Endothelial cell of umbilical vein (primary cell): ENCODE measurements around the gene SMAP1. TPM values are rescaled to one million over a fixed set of nuclear protein-coding genes. Genes with fewer than 3 reads are reported as not detected.

Experiments used
- BruUV-seq: library from RNA; stranded (reverse); fragments of 400-500 nt; replicated peaks from 2 replicates; lab custom pipeline; 2021; lab: Mats Ljungman, UMichigan
- CTCF ChIA-PET: fragments of 300-600, 350-600 bp; sonication (Branson Sonifier 250); formaldehyde crosslinking; loops from one replicate; lab custom pipeline; 2021; ENCODE audit warnings: antibody characterized with exemption, inconsistent platforms; lab: Charles Lee
- POLR2A ChIA-PET: fragments of 300-600, 350-600 bp; sonication (Branson Sonifier 250); formaldehyde crosslinking; loops from one replicate; lab custom pipeline; 2021; ENCODE audit warnings: antibody characterized with exemption, inconsistent platforms; lab: Charles Lee
- DNase-seq: peaks from one replicate; pipeline ENCODE4 v3.0.0-alpha.2; 2011; ENCODE audit warnings: low read depth, low spot score
- FAIRE-seq: peaks from 2 replicates; lab custom pipeline; 2011; peaks lifted over from hg19 to GRCh38; lab: Jason Lieb, UNC
- H2AFZ ChIP-seq: 2 replicates; pipeline ENCODE4 v1.6.0; 2012; ENCODE audit warnings: low read depth, low read length, control low read depth, inconsistent platforms
- H3K27ac ChIP-seq: 2 replicates; pipeline ENCODE4 v1.5.1; 2011; ENCODE audit warnings: low read depth, mild to moderate bottlenecking, control low read depth, low read length, moderate library complexity; ENCODE audit not compliant: insufficient read depth
- H3K27me3 ChIP-seq, 2 experiments: 2 replicates each; pipeline versions ENCODE4 v1.6.0 to v1.6.1; 2011; ENCODE audit warnings: low read length in 2 of 2, mixed read lengths in 1 of 2; ENCODE audit not compliant: control insufficient read depth in 2 of 2, insufficient read depth in 2 of 2
- H3K36me3 ChIP-seq, 2 experiments: 2 replicates in 1 of 2; 3 replicates in 1 of 2; pipeline ENCODE4 v1.5.1; 2011; ENCODE audit warnings: low read length in 2 of 2, mild to moderate bottlenecking in 1 of 2, moderate library complexity in 1 of 2; ENCODE audit not compliant: control insufficient read depth in 2 of 2, insufficient read depth in 2 of 2; ENCODE audit errors: extremely low read depth in 1 of 2
- H3K4me1 ChIP-seq: 3 replicates; pipeline ENCODE4 v1.5.1; 2011; ENCODE audit warnings: mild to moderate bottlenecking, low read length; ENCODE audit not compliant: control insufficient read depth, insufficient read depth; ENCODE audit errors: extremely low read depth
- H3K4me2 ChIP-seq: 2 replicates; pipeline ENCODE4 v1.6.1; 2011; ENCODE audit warnings: low read length, control low read depth, mixed read lengths; ENCODE audit not compliant: insufficient read depth
- H3K4me3 ChIP-seq, 3 experiments: fragments of 200-600 bp in 1 of 3; sonication (generic), shearing (Covaris generic) in 1 of 3; replicated peaks in 1 of 3; 2 replicates each; pipeline ENCODE4 v1.5.1; 2011 to 2016; ENCODE audit warnings: control low read depth in 3 of 3, low read length in 3 of 3, mild to moderate bottlenecking in 2 of 3, inconsistent platforms in 1 of 3, low read depth in 1 of 3, moderate library complexity in 1 of 3; ENCODE audit not compliant: insufficient read depth in 1 of 3
- H3K79me2 ChIP-seq: 2 replicates; pipeline ENCODE4 v1.6.0; 2012; ENCODE audit warnings: low read length, inconsistent platforms; ENCODE audit not compliant: control insufficient read depth, insufficient read depth
- H3K9ac ChIP-seq: replicated peaks from 2 replicates; pipeline ENCODE3; 2011; ENCODE audit warnings: low read length, control low read depth; ENCODE audit not compliant: insufficient read depth; ENCODE audit errors: extremely low read depth
- H3K9me1 ChIP-seq: replicated peaks from 3 replicates; pipeline ENCODE4 v1.6.0; 2011; ENCODE audit warnings: mild to moderate bottlenecking, low read length; ENCODE audit not compliant: control insufficient read depth, insufficient read depth; ENCODE audit errors: extremely low read depth
- H3K9me3 ChIP-seq: replicated peaks from 2 replicates; pipeline ENCODE4 v1.5.1; 2012; ENCODE audit warnings: low read length, inconsistent platforms; ENCODE audit not compliant: control insufficient read depth, insufficient read depth
- H4K20me1 ChIP-seq: replicated peaks from 2 replicates; pipeline ENCODE3; 2011; ENCODE audit warnings: mild to moderate bottlenecking, low read length; ENCODE audit not compliant: control insufficient read depth, insufficient read depth; ENCODE audit errors: extremely low read depth
- CTCF ChIP-seq, 2 donors: IDR thresholded peaks; 1 replicate in 1 of 2; 2 replicates in 1 of 2; pipeline ENCODE4 v1.5.1; 2011; ENCODE audit warnings: low read length in 2 of 2, mild to moderate bottlenecking in 2 of 2, moderate library complexity in 2 of 2, control low read depth in 1 of 2, inconsistent platforms in 1 of 2, low read depth in 1 of 2; ENCODE audit not compliant: insufficient read depth in 1 of 2; ENCODE audit errors: extremely low read depth in 1 of 2
- EZH2 ChIP-seq: IDR thresholded peaks from 2 replicates; pipeline ENCODE4 v1.6.1; 2012; ENCODE audit warnings: borderline replicate concordance, low read depth, mild to moderate bottlenecking, moderate library complexity, low read length, inconsistent platforms; ENCODE audit not compliant: severe bottlenecking
- FOS ChIP-seq: IDR thresholded peaks from 2 replicates; pipeline ENCODE4 v1.6.1; 2011; ENCODE audit warnings: mild to moderate bottlenecking, low read length, moderate library complexity, borderline replicate concordance; ENCODE audit not compliant: insufficient read depth
- GATA2 ChIP-seq: IDR thresholded peaks from 2 replicates; pipeline ENCODE4 v1.7.0; 2011; ENCODE audit warnings: low read depth, mild to moderate bottlenecking, moderate library complexity, mixed read lengths, low read length; ENCODE audit not compliant: insufficient read length, insufficient read depth
- JUN ChIP-seq: IDR thresholded peaks from 2 replicates; pipeline ENCODE4 v1.6.1; 2011; ENCODE audit warnings: borderline replicate concordance, low read depth; ENCODE audit not compliant: insufficient read length, insufficient read depth
- MAX ChIP-seq: IDR thresholded peaks from 2 replicates; pipeline ENCODE4 v1.6.1; 2011; ENCODE audit not compliant: insufficient read depth, insufficient read length
- MYC ChIP-seq: IDR thresholded peaks from one replicate; pipeline ENCODE4 v1.6.1; 2011; ENCODE audit warnings: mild to moderate bottlenecking, low read depth, low read length
- POLR2A ChIP-seq: IDR thresholded peaks from 2 replicates; pipeline ENCODE4 v1.6.1; 2012; ENCODE audit warnings: low read depth, mild to moderate bottlenecking, control low read depth, low read length
- POLR2AphosphoS5 ChIP-seq: IDR thresholded peaks from 2 replicates; pipeline ENCODE4 v1.6.1; 2012; ENCODE audit warnings: low read depth, mild to moderate bottlenecking, control low read depth, low read length, moderate library complexity; ENCODE audit not compliant: insufficient read depth
- dilution Hi-C: fragments of 300-500 bp; cut with MboI; formaldehyde crosslinking; loops from one replicate; pipeline ENCODE4 v1.15.0; 2019; ENCODE audit warnings: low sequenced_read_pairs; ENCODE audit not compliant: extremely low pct_ligation_motif_present
- intact Hi-C: fragments of 100-400 bp; cut with micrococcal nuclease; formaldehyde crosslinking; loops from one replicate; pipeline ENCODE4 v1.10.0; 2022
- polyA plus RNA-seq, 4 experiments: library from polyadenylated mRNA; depleted of rRNA in 3 of 4; stranded (reverse) in 3 of 4; unstranded in 1 of 4; fragments of >200 nt; gene quantifications; 2 replicates each; pipeline versions ENCODE4 v1.2.1 to v1.2.3, GENCODE V29; 2011 to 2012; ENCODE audit warnings: missing spikeins in 1 of 4
- total RNA-seq: library from RNA; stranded (reverse); gene quantifications from 2 replicates; pipeline ENCODE4 v1.2.3, GENCODE V29; 2021

The SMAP1 gene
- total and polyA plus RNA-seq, 2 donors (not counting 3 experiments of a cell fraction or from before 2014, with no cell fraction given), result 14.6 to 24.6 TPM

GRCh38 chr6:70886071-70886470 lies 218.4 kb downstream of the SMAP1 start:
- H3K79me2 ChIP-seq, result no peaks in the 10 kb centered on the region
- no peak overlapping the region for H3K4me2 ChIP-seq
- H2AFZ ChIP-seq, result no peak overlapping the region
- FAIRE-seq, result no peak
- H3K36me3 ChIP-seq, result no peaks in the 10 kb centered on the region
- H3K9ac ChIP-seq, result no peak overlapping the region
- dilution Hi-C loops, result no loop called here
- H3K27ac ChIP-seq, result no peak overlapping the region
- intact Hi-C loops, result loop anchor here (10.0 kb wide), 2 partner anchors 511 to 661 kb away; no protein-coding TSS in a partner anchor
- H3K9me1 ChIP-seq, result no peaks in the 10 kb centered on the region
- H3K27me3 ChIP-seq, result peaks cover 2% of the 10 kb centered on the region in 2 experiments
- no peaks in the 10 kb centered on the region for H4K20me1 ChIP-seq
- no peaks in the 10 kb centered on the region for H3K4me1 ChIP-seq
- TF ChIP-seq MYC (no peak), POLR2AphosphoS5 (no peak), CTCF (IDR thresholded peaks at IDR 0.05; ENCODE audit: extremely low read depth in 1 of 2, insufficient read depth in 1 of 2, low read depth in 1 of 2, low read length in 2 of 2) (no peak), FOS (no peak), EZH2 (no peak), POLR2A (no peak), MAX (no peak), JUN (no peak), GATA2 (no peak)
- POLR2A ChIA-PET, result no interaction called here
- BruUV-seq, result no TSS peak
- CTCF ChIA-PET, result interaction anchor here (1.3 to 5.0 kb wide), 6 partner anchors 9 to 365 kb away, joined by 5 to 118 read pairs (median 31); no protein-coding TSS in a partner anchor
- no peak overlapping the region for H3K4me3 ChIP-seq
- no peaks in the 10 kb centered on the region for H3K9me3 ChIP-seq
- no peak for DNase-seq
